Left hindlimb (tissue), 1 donor: ENCODE data around the gene MAGEH1.
"Not testable (repeated sequence)": the region's sequence is repeated elsewhere in the genome, so short reads cannot be mapped to it uniquely, and the experiment has no call there.

Experiments used
- DNase-seq: peaks from one replicate; pipeline ENCODE4 v3.0.0-alpha.2; 2018

MAGEH1 gene, protein sequence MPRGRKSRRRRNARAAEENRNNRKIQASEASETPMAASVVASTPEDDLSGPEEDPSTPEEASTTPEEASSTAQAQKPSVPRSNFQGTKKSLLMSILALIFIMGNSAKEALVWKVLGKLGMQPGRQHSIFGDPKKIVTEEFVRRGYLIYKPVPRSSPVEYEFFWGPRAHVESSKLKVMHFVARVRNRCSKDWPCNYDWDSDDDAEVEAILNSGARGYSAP

DNA sequence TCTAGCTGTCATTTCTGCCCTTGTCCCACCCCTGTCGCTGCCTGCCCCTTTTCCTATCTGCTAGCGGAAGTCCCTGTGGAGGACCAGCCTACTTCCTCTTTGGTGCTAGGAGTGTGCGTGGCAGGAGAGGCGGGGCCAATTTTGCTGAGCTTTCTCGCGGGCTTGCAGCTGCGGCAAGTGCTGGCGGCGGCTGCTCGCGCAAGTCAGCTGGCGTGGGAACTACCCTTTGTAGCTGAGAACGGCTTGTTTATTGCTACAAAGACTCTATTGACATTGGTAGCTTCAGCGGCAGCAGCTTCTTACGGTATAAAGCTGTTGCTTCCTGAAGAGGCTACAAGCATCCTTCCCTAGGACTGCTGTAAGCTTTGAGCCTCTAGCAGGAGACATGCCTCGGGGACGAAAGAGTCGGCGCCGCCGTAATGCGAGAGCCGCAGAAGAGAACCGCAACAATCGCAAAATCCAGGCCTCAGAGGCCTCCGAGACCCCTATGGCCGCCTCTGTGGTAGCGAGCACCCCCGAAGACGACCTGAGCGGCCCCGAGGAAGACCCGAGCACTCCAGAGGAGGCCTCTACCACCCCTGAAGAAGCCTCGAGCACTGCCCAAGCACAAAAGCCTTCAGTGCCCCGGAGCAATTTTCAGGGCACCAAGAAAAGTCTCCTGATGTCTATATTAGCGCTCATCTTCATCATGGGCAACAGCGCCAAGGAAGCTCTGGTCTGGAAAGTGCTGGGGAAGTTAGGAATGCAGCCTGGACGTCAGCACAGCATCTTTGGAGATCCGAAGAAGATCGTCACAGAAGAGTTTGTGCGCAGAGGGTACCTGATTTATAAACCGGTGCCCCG, at the start of gene MAGEH1:
TSS of gene MAGEH1 (plus strand) at position 138 of the 843 bp plus-strand sequence. CDS start at position 386, 248 bp downstream.
- DNase-seq, result peak; percentile 91

GRCh38 chrX:55427079-55427478, 24.8 kb upstream of the MAGEH1 start:
- DNase-seq, result not testable (repeated sequence)

DNA sequence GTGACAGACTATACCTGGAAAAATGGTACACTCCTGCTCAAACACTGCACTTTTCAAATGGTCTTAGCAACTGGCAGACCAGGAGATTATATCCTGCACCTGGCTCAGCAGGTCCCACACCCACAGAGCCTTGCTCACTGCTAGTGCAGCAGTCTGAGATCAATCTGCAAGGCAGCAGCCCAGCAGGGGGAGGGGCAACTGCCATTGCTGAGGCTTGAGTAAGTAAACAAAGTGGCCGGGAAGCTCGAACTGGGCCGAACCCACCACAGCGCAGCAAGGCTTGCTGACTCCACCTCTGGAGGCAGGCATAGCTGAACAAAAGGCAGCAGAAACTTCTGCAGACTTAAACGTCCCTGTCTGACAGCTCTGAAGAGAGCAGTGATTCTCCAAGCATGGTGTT, 8.5 kb upstream of the MAGEH1 start:
- not testable (repeated sequence) for DNase-seq

DNA sequence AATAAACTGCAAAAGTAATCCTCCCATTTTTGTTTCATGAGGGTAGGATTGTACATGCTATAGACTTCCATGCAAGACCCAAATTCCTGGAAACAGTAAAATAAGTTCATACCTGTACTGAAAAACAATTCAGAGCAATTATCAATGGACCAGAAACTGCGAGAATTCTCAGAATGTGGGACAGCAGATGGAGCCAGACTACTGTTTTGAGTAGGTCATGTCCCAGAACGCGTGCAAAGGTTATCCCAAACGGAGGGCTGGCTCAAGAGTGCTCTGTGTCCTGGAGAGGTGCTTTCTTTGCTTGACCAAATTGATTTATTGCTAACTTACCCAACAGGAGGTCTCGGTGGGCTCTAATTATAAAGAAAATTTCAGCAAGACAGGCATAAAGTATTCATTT, 1.7 kb upstream of the MAGEH1 start:
- DNase-seq, result peak; percentile 17

DNA sequence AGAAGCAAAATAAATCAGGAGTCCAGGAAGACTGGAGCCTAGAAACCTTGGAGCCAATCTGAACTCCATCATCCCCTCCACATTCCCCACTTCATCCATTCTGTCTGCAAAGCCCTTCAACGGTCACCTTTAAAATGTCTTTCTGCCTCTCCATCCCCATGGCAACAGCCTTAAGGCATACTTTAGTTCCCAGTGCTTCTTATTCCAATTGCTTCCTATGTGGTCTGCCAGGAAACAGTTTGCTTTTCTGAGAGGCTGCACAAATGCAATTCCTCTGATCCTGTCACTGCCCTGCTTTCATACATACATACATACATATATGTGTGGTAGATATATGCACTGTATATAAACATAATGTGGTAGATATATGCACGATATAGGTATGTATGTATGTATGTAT, 786 bp upstream of the MAGEH1 start:
- DNase-seq, result no peak

DNA sequence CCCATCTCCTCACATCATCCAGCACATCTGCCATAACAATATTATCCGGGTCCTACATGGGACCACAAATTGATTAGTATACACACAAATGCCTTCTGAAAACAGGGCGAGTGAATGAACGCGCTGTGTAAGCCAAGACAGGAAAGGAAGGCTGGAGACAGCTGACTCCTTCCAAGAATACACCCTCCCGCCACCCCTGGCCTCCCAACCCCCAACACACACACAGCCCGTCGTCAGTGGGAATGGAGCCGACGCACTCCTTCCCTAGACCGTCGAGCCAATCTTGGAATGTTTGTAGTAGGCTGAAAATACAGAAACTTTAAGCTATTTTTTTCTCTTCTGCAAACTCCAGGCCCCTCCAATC, 319 bp upstream of the MAGEH1 start:
- DNase-seq, result no peak

GRCh38 chrX:55452833-55453124, 852 bp downstream of the MAGEH1 start:
- DNase-seq, result no peak

- DNase-seq, result not testable (repeated sequence)
Observed at GRCh38 chrX:55455708-55456107, 3.8 kb downstream of the MAGEH1 start.

DNA sequence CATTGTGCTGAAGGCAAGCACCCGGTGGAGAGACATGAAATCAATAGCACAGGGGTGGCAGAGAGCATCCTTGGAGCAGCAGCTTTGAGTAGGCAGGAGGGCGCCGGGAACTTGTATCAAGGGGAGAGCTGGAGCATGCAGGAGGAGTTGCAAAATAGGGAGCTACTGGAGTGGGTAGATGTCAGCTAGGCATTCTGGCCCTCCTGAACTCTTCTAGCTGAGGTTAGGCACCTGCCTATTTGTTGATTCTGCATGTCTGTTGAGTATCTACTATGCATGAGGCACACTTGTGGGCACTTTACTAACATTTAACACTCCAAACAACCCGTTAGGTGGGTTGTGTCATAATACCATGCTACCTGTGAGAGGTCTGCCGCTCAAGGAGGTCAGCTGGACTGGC, 7.5 kb downstream of the MAGEH1 start:
- DNase-seq, result not testable (repeated sequence)

DNA sequence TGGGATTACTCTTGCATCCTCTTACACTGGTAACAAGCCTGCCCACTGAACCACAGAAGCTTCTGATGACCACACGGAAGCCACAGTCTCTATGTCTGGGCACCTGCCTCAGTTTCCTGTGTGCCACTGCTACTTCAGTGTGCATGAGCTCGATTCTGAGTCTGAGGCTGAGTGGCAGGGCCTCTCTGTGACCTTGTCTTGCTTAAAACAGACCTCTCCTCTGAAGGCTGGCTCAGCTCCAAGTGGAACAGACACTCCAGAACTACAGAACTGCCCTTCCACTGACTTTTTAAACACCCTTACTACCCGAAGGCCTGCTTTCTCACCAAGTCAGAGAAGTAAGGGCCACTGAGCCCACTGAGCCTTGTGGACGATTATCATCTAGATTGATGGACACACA, 8.0 kb downstream of the MAGEH1 start:
- not testable (repeated sequence) for DNase-seq

DNA sequence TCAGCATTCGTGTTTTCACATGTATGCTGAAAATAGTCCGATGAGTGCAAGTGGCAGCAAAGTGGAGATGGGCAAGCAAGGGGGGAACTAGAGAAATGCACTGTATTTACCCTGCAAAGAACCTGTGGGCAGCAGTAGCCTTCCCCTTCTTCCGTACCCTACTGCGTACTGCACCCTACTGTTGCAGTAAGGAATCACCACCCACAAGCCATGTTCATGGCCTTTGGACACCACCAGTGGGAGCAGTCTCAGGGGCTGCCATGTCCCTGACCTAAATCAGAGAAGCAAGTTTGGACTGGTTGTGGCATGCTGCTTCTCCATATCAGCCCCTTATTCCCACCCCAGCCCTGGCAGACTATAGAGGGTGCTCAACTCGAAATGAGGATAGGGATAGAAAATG, 12.1 kb downstream of the MAGEH1 start:
- not testable (repeated sequence) for DNase-seq

GRCh38 chrX:55465108-55465507, 13.2 kb downstream of the MAGEH1 start:
- DNase-seq, result not testable (repeated sequence)

- DNase-seq, result not testable (repeated sequence)
Observed at GRCh38 chrX:55465791-55466190, 13.9 kb downstream of the MAGEH1 start.

- not testable (repeated sequence) for DNase-seq
Observed at GRCh38 chrX:55479956-55480355, 28.0 kb downstream of the MAGEH1 start.

GRCh38 chrX:55480390-55481062, 28.6 kb downstream of the MAGEH1 start:
- DNase-seq, result no peak

- no peak for DNase-seq
Observed at GRCh38 chrX:55484948-55485347, 33.0 kb downstream of the MAGEH1 start.

DNA sequence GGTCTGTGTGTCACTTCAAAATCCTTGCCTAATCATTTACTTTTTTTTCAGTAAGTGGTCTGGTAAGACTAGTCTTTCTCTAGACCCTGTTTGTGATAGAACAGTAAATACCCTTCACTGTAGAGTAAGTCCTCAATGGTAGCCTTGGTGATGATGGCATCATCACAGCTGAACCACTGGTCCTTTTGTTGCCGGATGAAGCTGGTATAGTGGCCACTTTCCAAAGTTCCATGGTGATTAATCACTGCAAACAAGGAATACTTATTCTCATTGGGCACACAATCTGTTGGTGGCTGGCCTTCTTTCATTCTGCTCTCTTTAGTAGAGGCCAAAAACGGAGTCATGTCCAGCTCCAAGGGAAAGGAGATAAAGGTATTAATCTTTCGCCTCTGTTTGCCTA, 34.8 kb downstream of the MAGEH1 start:
- no peak for DNase-seq

DNA sequence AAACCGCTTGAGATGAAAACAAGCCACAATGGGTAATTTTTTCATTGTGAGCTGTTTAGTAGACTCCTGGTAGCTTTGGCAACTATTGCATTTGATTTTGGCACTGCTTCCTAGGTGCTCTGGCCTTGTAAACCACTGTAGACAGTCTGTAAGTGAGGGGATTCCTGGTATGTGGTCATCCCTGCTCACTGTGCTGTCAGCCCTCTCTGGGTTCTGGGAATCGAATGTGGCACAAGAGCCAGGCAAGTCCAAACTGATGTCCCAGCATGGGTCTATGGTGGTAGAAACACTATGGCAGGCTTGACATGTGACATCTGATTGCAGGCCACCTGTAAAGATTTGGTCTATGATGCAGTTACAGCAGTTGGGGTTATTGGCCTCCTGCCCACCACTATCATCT, 35.2 kb downstream of the MAGEH1 start:
- DNase-seq, result no peak

- no peak for DNase-seq
Observed at GRCh38 chrX:55488006-55488592, 36.2 kb downstream of the MAGEH1 start.

- peak; percentile 81 for DNase-seq
Observed at GRCh38 chrX:55488593-55489313, 36.8 kb downstream of the MAGEH1 start.

DNA sequence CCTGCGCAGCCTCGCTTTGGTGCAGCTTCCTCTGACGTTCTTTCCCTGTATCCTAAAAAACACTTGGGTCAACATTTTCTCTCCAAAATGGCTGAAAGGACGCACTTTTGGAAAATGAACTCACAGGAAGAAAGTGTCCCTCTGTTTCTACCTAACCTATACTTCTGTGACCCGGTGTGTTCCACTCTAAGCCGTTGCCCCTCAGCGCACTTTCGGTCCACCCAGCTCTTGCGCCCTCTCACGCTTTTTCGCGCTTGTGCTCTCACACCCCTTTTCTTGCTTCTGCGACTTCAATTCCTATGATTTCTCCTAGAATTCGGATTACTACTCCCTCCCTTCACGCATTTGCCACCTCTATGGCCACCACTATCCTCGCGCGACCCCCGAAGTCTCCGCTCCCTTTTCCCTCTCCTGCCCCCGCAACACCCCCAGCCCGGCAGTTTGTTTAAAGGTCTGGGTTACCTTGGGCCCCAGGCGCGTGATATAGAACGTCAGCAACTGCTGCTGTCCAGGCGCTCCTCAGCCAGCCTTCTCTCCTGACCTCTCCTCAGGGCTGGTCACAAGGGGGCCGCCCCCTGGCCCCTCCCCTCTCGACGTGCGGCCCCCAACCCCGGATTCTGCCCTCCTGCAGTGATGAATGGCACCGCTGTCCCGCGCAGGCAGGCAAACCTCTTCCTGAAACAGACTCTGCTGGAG, 37.5 kb downstream of the MAGEH1 start, which contains the start of gene USP51:
TSS of gene USP51 (minus strand) at position 535 of the 696 bp plus-strand sequence. CDS start 909 bp downstream, outside the sequence.
- peak; percentile 66 for DNase-seq

DNA sequence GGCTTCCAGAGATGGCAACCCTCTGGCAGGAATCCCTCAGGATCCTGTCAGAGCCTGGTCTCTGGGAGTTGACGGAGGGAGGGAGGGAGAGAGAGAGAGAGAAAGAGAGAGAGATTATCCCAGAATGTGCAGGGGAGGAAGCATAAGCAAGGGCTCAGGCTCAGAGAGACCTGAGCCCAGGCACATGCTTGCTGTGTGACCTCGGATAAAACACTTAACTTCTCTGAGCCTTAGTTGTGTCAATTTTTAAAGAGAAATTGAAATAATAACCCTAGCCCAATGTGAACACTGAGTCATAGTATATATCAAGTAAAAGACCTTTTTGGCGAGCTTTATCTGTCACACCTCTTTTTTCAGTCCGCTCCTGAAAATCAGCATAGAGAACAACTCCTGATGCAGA, 38.2 kb downstream of the MAGEH1 start:
- DNase-seq, result no peak
